Activated CD4-positive, alpha-beta T cell treated with anti-CD3 and anti-CD28 coated beads, Interleukin-2, amount 50 U/mL, for 1 hour (primary cell): Measurements from ENCODE around the gene PRDX6.
"Not testable (repeated sequence)": the region's sequence is repeated elsewhere in the genome, so short reads cannot be mapped to it uniquely, and the experiment has no call there.

Experiments used
- DNase-seq: peaks from one replicate; pipeline ENCODE4 v3.0.0-alpha.2; 2020

The PRDX6 gene

DNA sequence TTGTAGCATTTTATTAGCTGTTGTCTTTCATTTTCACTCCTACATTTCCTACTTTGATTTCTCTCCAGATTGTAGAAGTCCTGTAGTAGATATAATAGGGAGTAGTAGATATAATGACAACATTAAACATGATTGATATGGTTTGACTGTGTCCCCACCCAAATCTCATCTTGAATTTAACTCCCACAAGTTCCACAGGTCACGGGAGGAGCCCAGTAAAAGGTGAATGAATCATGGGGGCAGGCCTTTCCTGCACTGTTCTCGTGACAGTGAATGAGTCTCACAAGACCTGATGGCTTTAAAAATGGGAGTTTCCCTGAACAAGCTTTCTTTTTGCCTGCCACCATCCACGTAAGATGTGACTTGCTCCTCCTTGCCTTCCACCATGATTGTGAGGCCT is 7.5 kb upstream of the PRDX6 start:
- no peak for DNase-seq

DNA sequence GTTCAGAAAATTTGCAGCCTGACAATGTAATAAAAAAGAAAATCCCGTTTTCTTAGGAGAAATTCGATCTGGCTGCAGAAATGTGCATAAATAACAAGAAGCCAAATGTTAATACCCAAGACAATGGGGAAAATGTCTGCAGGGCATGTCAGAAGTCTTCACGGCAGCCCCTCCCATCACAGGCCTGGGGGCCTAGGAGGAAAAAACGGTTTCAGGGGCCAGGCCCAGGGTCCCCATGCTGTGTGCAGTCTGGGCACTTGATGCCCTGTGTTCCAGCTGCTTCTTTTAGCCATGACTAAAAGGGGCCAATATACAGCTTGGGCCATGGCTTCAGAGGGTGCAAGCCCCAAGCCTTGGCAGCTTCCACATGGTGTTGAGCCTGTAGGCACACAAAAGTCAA is 6.5 kb upstream of the PRDX6 start:
- no peak for DNase-seq

GRCh38 chr1:173473599-173474011 is 3.5 kb upstream of the PRDX6 start:
- no peak for DNase-seq

DNA sequence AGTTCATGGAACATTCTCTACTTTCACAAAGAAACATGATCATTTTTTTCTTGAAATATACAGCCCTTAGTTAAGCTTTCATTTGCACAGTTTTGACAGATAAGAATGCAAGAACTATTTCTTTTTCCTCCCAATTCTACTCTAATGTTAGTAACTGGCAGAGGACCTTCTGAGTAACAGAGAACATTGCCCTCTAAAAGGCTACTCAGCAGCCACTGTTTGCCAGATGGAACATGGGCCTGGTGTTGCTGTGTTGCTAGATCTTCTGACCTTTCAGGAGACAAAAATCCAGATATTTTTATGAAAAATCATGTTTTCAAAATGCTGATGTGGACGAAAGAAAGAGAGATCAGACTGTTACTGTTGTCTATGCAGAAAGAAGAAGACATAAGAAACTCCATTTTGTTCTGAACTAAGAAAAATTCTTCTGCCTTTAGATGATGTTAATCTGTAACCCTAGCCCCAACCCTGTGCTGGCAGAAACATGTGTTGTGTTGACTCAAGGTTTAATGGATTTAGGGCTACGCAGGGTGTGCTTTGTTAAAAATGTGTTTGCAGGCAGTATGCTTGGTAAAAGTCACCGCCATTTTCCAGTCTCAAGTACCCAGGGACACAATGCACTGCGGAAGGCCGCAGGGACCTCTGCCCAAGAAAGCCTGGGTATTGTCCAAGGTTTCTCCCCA is 2.9 kb upstream of the PRDX6 start:
- no peak for DNase-seq

GRCh38 chr1:173474780-173475421 is 2.2 kb upstream of the PRDX6 start:
- not testable (repeated sequence) for DNase-seq

DNA sequence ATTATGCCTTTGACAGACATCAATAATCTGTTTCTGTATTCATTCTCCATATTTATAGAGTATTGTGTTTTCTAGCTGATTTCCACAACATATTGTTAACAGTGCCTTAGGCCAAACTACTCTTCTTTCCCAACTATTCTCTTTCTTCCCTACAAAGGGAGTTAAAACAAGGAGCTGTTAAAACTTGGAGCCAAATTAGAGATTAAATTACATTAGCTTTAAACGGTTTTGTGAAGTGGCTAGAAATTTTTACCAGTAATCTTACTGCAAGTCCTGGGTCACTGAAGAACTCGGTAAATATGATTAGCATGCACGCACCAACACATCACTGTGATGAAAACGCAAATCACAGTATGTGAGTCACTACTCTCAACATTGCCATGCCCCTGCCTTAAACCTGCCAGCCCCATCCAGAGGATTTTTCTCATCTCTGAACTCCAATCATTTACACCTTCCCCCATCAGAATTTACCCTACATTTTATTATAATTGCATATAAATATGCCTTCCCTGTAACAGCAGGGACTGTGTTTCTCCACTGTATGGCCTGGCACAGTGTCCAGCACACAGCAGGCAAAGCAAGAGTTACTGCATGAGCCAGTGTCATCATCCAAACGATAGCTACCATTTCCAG is 1.5 kb upstream of the PRDX6 start:
- no peak for DNase-seq

DNA sequence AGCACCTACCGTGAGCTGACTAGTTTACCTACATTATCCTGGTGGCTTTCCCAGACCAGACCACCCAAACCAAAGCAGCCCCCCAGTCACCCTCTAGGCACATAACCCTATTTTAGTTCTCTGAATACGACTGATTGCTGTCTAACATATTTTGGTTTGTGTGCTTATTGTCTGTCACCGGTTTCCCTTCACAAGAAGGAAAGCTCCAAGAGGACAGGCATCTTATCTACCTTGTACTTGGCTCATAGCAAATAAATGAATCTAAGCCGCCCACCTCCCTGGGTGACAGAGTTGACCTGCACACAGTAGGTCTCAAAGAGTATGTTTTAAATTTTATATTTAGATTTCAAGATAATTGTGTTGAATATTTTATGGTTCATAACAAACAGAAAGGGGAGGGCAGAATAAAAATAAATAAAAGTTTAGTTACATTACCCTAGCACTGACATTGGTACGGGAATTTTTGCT is 904 bp upstream of the PRDX6 start:
- DNase-seq = no peak

- DNase-seq = peak; percentile 63
These were observed 360 bp upstream of the PRDX6 start for GRCh38 chr1:173476665-173477285.

DNA sequence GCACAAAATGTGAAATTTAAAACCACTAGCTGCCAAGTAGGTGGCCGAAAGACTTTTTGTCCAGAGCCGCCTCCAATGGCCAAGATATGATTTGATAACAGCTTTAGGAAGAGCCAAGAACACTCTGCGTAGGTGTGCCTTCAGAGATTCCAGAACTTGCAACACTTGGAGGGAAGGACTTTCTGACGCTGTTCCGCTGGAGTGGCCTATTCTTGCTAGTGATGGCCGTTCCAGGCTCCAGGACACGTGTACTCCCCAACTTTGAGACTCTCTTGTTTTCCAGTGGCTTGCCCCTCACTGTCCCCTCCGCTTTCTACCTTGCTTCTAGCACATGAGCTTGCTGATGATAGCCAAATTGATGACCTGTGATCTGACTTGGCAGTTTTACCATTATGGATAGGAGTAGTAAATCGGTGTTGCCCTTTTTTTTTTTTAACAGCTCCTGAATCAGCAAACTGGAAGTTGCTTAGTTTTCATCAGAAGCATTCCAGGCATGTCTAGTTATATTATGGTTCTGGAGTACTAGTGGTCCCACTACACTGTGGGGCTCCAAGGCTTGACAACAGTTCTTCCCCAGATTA is 1.0 kb downstream of the PRDX6 start:
- no peak for DNase-seq

DNA sequence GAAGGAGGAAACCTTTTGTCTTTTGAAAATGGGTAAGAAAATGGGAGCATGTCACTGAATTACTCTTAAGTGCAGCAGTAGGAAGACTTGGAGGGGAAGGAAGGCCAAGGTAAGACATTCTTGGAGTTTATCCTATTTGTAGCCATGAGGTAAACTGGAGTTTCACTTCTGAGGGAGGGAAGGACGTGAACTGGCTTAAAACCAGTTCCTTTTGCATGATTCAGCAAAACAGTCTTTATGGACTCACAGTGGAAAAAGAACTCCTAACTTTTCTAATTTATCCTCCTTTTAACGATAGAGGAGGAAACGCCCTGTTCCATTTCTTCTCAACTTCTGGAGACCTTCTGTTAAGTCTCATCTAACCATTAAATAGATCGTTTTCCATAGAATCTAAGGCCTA is 2.5 kb downstream of the PRDX6 start:
- no peak for DNase-seq

DNA sequence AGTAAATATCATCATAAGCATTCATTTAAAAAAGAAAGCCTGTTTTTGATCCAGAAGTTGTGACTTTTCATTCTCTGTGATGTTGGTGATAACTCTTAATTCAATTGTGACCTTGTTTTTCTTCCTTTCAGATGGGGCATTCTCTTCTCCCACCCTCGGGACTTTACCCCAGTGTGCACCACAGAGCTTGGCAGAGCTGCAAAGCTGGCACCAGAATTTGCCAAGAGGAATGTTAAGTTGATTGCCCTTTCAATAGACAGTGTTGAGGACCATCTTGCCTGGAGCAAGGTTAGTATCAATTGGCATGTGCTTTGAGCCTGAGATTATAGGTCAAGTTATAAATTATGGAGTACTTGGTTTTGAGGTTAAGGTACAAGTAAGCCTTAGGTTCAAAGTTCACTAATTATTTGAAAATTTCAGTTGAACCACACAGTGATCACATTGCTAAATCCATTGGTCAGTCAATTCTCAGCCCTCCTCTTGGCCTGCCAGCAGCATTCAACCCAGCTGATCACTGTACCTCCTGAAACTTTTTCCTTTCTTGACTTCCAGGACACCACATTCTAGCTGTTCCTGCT is 4.1 kb downstream of the PRDX6 start:
- DNase-seq = no peak

DNA sequence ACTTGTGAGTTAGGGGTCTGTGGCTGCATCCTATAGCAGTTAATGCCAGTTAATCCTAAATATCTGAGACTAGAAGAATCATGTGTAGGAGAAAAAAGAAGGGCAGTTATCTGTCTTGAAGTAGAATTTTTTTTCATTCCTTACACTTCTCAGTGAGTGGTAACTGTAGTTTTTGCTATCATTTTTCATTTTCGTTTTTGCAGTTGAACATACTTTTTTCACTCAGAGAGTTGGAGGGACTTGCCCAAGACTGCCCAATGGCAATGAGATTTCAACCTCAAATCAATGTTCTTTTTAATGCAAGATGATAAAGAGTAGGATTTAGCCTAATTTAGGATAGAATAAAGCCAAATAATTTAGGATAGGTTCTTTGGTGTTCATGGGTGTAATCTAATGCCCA is 5.5 kb downstream of the PRDX6 start:
- DNase-seq = no peak

GRCh38 chr1:173484276-173484675 is 7.1 kb downstream of the PRDX6 start:
- no peak for DNase-seq

- no peak for DNase-seq
These were observed 8.3 kb downstream of the PRDX6 start for GRCh38 chr1:173485401-173485800.

- no peak for DNase-seq
These were observed 10.9 kb downstream of the PRDX6 start for GRCh38 chr1:173488001-173488400.

- DNase-seq = no peak
These were observed 12.0 kb downstream of the PRDX6 start for GRCh38 chr1:173489149-173489600.

DNA sequence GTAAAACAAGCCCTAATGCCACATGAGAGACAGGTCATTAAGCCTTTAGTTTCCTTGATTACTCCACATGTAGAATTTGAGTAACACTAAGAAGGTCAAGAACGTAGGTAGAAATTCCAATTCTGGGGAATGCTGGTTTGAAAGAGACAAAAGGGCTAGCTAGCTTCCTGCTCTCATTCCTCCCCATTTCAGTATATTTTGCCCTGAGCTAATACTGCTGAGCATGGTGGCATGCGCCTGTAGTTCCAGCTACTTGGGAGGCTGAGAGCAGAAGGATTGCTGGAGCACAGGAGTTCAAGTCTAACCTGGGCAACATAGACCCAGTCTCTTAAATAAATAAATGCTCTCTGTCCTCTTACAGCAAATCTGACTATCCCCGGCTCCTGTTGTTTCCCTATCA is 12.8 kb downstream of the PRDX6 start:
- DNase-seq = no peak

GRCh38 chr1:173491508-173491907 is 14.4 kb downstream of the PRDX6 start:
- no peak for DNase-seq

DNA sequence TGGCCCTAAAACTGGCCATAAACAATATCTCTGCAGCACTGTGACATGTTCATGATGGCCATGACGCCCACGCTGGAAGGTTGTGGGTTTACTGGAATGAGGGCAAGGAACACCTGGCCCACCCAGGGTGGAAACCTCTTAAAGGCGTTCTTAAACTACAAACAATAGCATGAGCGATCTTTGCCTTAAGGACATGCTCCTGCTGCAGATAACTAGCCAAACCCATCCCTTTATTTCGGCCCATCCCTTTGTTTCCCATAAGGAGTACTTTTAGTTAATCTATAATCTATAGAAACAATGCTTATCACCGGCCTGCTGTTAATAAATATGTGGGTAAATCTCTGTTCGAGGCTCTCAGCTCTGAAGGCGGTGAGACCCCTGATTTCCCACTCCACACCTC is 16.0 kb downstream of the PRDX6 start:
- not testable (repeated sequence) for DNase-seq

- DNase-seq = no peak
These were observed 18.6 kb downstream of the PRDX6 start for GRCh38 chr1:173495609-173496267.

- DNase-seq = no peak
These were observed 19.7 kb downstream of the PRDX6 start for GRCh38 chr1:173496757-173497320.

DNA sequence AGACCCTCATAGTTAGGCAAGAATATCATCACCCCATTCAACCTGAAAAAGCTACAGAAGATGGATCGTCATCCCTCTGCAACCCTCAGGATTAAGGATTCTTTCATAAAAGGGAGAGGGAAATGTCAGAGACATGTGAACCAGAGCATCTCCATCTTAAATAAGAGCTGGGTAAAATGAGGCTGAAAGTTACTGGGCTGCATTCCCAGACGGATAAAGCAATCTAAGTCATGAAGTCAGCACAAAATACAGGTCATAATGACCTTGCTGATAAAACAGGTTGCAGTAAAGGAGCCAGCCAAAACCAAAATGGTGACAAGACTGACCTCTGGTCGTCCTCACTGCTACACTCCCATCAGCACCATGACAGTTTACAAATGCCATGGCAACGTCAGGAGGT is 22.6 kb downstream of the PRDX6 start:
- no peak for DNase-seq
